ENCODE measurements around the gene EPS8L3. TPM values are rescaled to one million over a fixed set of nuclear protein-coding genes. Genes with fewer than 3 reads are reported as not detected.
"Not testable (repeated sequence)": the region's sequence is repeated elsewhere in the genome, so short reads cannot be mapped to it uniquely, and the experiment has no call there.

Gene EPS8L3
- total RNA-seq, 2 donors from 2014 or later, result 1.1 TPM; not detected in 1

DNA sequence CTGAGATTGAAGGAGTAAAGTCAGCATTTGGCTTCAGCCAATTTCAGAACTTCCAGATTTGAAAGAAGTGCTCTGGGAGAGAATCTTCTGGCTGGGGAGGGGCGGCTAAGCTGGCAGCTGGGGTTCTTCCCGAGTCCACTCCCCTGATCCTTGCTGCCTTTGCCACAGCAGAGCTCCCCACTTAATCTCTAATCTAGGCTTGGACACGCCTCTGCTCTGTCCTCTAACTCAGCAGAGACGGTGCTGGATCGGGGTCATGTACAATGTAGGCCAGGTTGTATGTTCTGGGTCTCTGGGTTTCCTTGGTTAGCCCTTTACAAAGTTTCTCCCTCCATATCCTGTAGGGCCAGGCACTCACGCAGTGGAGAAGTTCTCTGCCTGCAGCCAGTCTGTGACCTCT is 12.8 kb downstream of the EPS8L3 start:
- Histone ChIP-seq H3K9me3 (no peaks in the 10 kb centered on the region), H3K27ac (no peak overlapping the region), H3K4me3 (no peak overlapping the region), H3K27me3 (replicated peaks; ENCODE audit: insufficient read depth) (no peaks in the 10 kb centered on the region), H3K36me3 (no peaks in the 10 kb centered on the region), H3K4me1 (ENCODE audit: control insufficient read depth in 1 of 2, low read depth in 2 of 2) (no peaks in the 10 kb centered on the region)
- DNase-seq (ENCODE audit: low spot score) (no peak), ATAC-seq (ENCODE audit: insufficient number of reproducible peaks, low FRiP score, low read depth) (no peak)
- TF ChIP-seq CTCF (IDR thresholded peaks at IDR 0.05), result no peak

- ATAC-seq (ENCODE audit: insufficient number of reproducible peaks, low FRiP score, low read depth) (no peak), DNase-seq (ENCODE audit: low spot score) (no peak)
- H3K9me3 ChIP-seq, result no peaks in the 10 kb centered on the region
- no peaks in the 10 kb centered on the region for H3K4me1 ChIP-seq (ENCODE audit: control insufficient read depth in 1 of 2, low read depth in 2 of 2)
- TF ChIP-seq CTCF (IDR thresholded peaks at IDR 0.05), result no peak
- H3K4me3 ChIP-seq, result no peak overlapping the region
- H3K27ac ChIP-seq, result no peak overlapping the region
- H3K27me3 ChIP-seq (replicated peaks; ENCODE audit: insufficient read depth), result no peaks in the 10 kb centered on the region
- H3K36me3 ChIP-seq, result no peaks in the 10 kb centered on the region
Measured at GRCh38 chr1:109750241-109750882, 13.4 kb downstream of the EPS8L3 start.

DNA sequence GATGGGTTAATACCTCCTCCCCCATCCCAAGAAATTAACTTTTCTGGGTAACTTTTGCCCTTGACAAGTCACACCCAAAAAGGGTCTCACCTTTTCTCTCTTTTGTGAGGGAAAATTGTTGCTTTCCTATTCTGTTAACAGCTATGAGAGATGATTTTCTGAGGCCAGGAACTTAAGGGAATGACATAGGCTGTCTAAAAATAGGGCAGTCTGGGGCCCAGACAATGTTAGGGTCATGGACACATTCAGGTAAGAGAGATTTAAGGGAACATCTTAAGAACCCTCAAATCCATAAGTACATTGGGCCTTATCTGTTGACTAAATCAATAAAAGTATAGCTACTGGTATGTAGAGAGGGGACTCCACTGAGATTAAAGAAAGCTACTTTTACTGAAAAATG is 14.5 kb downstream of the EPS8L3 start:
- no peaks in the 10 kb centered on the region for H3K9me3 ChIP-seq
- ATAC-seq (ENCODE audit: insufficient number of reproducible peaks, low FRiP score, low read depth), result no peak
- no peak for TF ChIP-seq CTCF (IDR thresholded peaks at IDR 0.05)

GRCh38 chr1:109748311-109748710 is 15.4 kb downstream of the EPS8L3 start:
- H3K9me3 ChIP-seq; ATAC-seq (ENCODE audit: insufficient number of reproducible peaks, low FRiP score, low read depth); H3K27me3 ChIP-seq (replicated peaks; ENCODE audit: insufficient read depth); H3K4me1 ChIP-seq (ENCODE audit: control insufficient read depth in 1 of 2, low read depth in 2 of 2); DNase-seq (ENCODE audit: low spot score); H3K27ac ChIP-seq; H3K4me3 ChIP-seq; H3K36me3 ChIP-seq: not testable (repeated sequence)

More for the DNA sequence above, 14.5 kb downstream of the EPS8L3 start:
- no peak overlapping the region for H3K4me3 ChIP-seq
- H3K27ac ChIP-seq, result no peak overlapping the region
- H3K4me1 ChIP-seq (ENCODE audit: control insufficient read depth in 1 of 2, low read depth in 2 of 2), result no peaks in the 10 kb centered on the region
- H3K36me3 ChIP-seq, result no peaks in the 10 kb centered on the region
- DNase-seq (ENCODE audit: low spot score), result no peak
- no peaks in the 10 kb centered on the region for H3K27me3 ChIP-seq (replicated peaks; ENCODE audit: insufficient read depth)

DNA sequence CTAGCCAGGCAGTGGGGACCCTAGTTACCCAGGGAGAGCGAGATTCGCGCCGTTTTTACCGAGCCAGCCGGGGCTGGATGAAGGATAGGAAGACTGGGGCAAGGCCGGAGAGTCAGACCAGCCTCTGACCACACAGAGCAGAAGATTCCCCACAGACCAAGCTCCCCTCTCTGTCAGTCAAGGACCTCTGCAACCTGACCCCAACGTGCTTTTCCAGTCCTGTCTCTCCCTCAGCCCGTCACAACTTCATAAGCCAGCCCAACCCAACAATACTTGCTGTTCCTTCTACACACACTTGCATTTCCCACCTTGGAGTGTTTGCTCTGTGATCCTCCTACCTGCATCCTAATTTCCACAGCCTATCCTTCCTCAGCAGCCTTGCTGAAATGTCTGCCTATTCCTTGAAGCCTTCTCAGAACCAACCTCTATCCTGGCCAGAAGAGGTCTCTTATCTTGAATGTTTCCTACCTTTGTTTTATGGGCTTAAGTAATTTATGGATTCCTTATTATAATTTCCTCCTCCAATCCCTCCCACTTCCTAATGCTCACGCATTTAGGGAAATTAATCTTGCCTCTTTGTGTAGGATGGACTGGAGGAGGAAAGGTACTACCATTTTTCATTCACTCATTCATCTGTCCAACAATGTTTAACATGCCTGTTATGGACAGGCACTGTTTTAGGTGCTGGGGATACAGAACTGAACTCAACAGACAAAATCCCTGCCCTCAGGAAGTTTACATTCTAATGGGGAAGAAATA is 22.9 kb downstream of the EPS8L3 start, which contains the start of gene GSTM3:
Gene GSTM3 (minus strand): TSS at position 424 of the 759 bp plus-strand sequence. CDS start 751 bp downstream, outside the sequence.
- H3K9me3 ChIP-seq, result no peaks in the 10 kb centered on the region
- H3K27ac ChIP-seq, result peak within 1 kb of the TSS; percentile 38 to 45
- ATAC-seq (ENCODE audit: insufficient number of reproducible peaks, low FRiP score, low read depth) (no peak), DNase-seq (ENCODE audit: low spot score) (no peak)
- H3K4me3 ChIP-seq, result peak within 1 kb of the TSS; percentile 83
- H3K36me3 ChIP-seq, result peaks cover 14% of the 10 kb centered on the region
- H3K4me1 ChIP-seq (ENCODE audit: control insufficient read depth in 1 of 2, low read depth in 2 of 2), result peaks cover 5 to 14% of the 10 kb centered on the region in 2 donors
- H3K27me3 ChIP-seq (replicated peaks; ENCODE audit: insufficient read depth), result no peaks in the 10 kb centered on the region
- no peak for TF ChIP-seq CTCF (IDR thresholded peaks at IDR 0.05)

All from thoracic aorta (tissue), 2 donors.